Lung (tissue), 12 donors: ENCODE data around the gene PPP1R1B. TPM values are rescaled to one million over a fixed set of nuclear protein-coding genes. Genes with fewer than 3 reads are reported as not detected.
A peak's percentile ranks its signal among the peaks of the same experiment; 100 is the strongest.

ENCODE experiments used
- ATAC-seq: fragments of 200-7000 bp; cut with Tn5 transposase; one replicate; pipeline ENCODE4 v1.9.1; 2020; ENCODE audit warnings: moderate number of reproducible peaks; ENCODE audit not compliant: insufficient read depth, low FRiP score
- DNase-seq, 3 donors: peaks; one replicate each; pipeline ENCODE4 v3.0.0-alpha.2; 2013 to 2017
- H3K27ac ChIP-seq, 2 donors: one replicate each; pipeline ENCODE4 v1.5.1; 2013; ENCODE audit warnings: mild to moderate bottlenecking in 2 of 2, moderate library complexity in 2 of 2, control low read depth in 1 of 2, inconsistent platforms in 1 of 2, low read depth in 1 of 2, low read length in 1 of 2
- H3K27me3 ChIP-seq, 3 donors: one replicate each; pipeline ENCODE4 v1.5.1; 2013; ENCODE audit warnings: low read length in 2 of 3; ENCODE audit not compliant: control insufficient read depth in 3 of 3, insufficient read depth in 3 of 3
- H3K36me3 ChIP-seq, 4 donors: one replicate each; pipeline ENCODE4 v1.5.1; 2013; ENCODE audit warnings: low read length in 4 of 4, mild to moderate bottlenecking in 1 of 4, moderate library complexity in 1 of 4; ENCODE audit not compliant: control insufficient read depth in 4 of 4, insufficient read depth in 4 of 4
- H3K4me1 ChIP-seq, 5 donors: one replicate each; pipeline ENCODE4 v1.5.1; 2013; ENCODE audit warnings: low read length in 5 of 5, mild to moderate bottlenecking in 2 of 5, moderate library complexity in 1 of 5; ENCODE audit not compliant: control insufficient read depth in 5 of 5, insufficient read depth in 5 of 5
- H3K4me3 ChIP-seq: one replicate; pipeline ENCODE4 v1.5.1; 2013; ENCODE audit warnings: mild to moderate bottlenecking, control low read depth, moderate library complexity
- H3K9ac ChIP-seq, 2 donors: one replicate each; pipeline ENCODE4 v1.5.1; 2013; ENCODE audit warnings: low read length in 2 of 2, control low read depth in 1 of 2; ENCODE audit not compliant: insufficient read depth in 1 of 2
- H3K9me3 ChIP-seq, 4 donors: one replicate each; pipeline ENCODE4 v1.5.1; 2013; ENCODE audit warnings: low read length in 3 of 4, mild to moderate bottlenecking in 1 of 4, moderate library complexity in 1 of 4; ENCODE audit not compliant: control insufficient read depth in 4 of 4, insufficient read depth in 3 of 4
- CTCF ChIP-seq: IDR thresholded peaks from 2 replicates; pipeline ENCODE4 v1.5.1; 2012; ENCODE audit warnings: mild to moderate bottlenecking; ENCODE audit errors: control extremely low read depth, extremely low read depth
- WGBS, 2 donors: extraction: QIAGEN DNeasy Blood & Tissue Kit; methylation state at CpG; one replicate each; pipeline ENCODE4 v1.1.7; 2013; 5-methylcytosine and 5-hydroxymethylcytosine counted together
- polyA plus RNA-seq, 2 donors: library from polyadenylated mRNA; stranded (reverse); fragments of 200-250 nt; gene quantifications; one replicate each; pipeline ENCODE4 v1.2.1, GENCODE V29; 2013
- total RNA-seq, 2 donors: library from RNA; depleted of rRNA in 1 of 2; stranded (reverse); fragments of >200 nt in 1 of 2; gene quantifications; one replicate each; pipeline ENCODE4 v1.2.1, GENCODE V29; 2014 to 2021
- donor health status: control.
- donor health status: control.
- donor health status: Bipolar disorder and iron deficiency.
- donor health status: healthy.
- donor health status: DM: yes; HTN: yes; CAD: no.

PPP1R1B gene
- total and polyA plus RNA-seq, 4 donors, result 21.3 to 36.4 (median 24.8) TPM

GRCh38 chr17:39663340-39663687 is 36.6 kb downstream of the PPP1R1B start:
- Histone ChIP-seq H3K9me3 (no peaks in the 10 kb centered on the region), H3K9ac (no peak overlapping the region), H3K4me3 (no peak overlapping the region), H3K27ac (peak overlapping the region; percentile 65 to 91), H3K4me1 (peaks cover 0 to 58% (median 8%) of the 10 kb centered on the region in 5 donors), H3K36me3 (peaks cover 0 to 41% (median 7%) of the 10 kb centered on the region in 4 donors), H3K27me3 (peaks cover 0 to 4% (median 0%) of the 10 kb centered on the region in 3 donors)
- TF ChIP-seq CTCF, result no peak
- no peak for DNase-seq
- ATAC-seq, result no peak
- WGBS, 2 donors, result 55 to 59% methylated on average over 4 of the region's 4 CpGs

GRCh38 chr17:39663688-39664580 is 37.2 kb downstream of the PPP1R1B start:
- Histone ChIP-seq H3K27me3 (peaks cover 0 to 10% (median 4%) of the 10 kb centered on the region in 3 donors), H3K9ac (no peak overlapping the region), H3K36me3 (peaks cover 0 to 35% (median 5%) of the 10 kb centered on the region in 4 donors), H3K4me3 (no peak overlapping the region), H3K9me3 (no peaks in the 10 kb centered on the region), H3K4me1 (peaks cover 0 to 54% (median 8%) of the 10 kb centered on the region in 5 donors), H3K27ac (peak overlapping the region; percentile 0 to 91)
- no peak for ATAC-seq
- no peak for TF ChIP-seq CTCF
- WGBS, 2 donors, result 57 to 73% methylated on average over 17 of the region's 17 CpGs
- DNase-seq, result no peak

- no peak within 1 kb of the TSS for H3K9ac ChIP-seq
- H3K4me1 ChIP-seq, result peaks cover 0 to 54% (median 5%) of the 10 kb centered on the region in 5 donors
- H3K27me3 ChIP-seq, result peaks cover 0 to 10% (median 4%) of the 10 kb centered on the region in 3 donors
- no peak for TF ChIP-seq CTCF
- ATAC-seq (no peak), DNase-seq (peak in 1 of 3 donors; percentile 34)
- no peaks in the 10 kb centered on the region for H3K9me3 ChIP-seq
- peaks cover 0 to 29% (median 5%) of the 10 kb centered on the region in 4 donors for H3K36me3 ChIP-seq
- H3K27ac ChIP-seq, result peak within 1 kb of the TSS; percentile 15 to 91
- no peak within 1 kb of the TSS for H3K4me3 ChIP-seq
- 65% methylated on average over 15 of the region's 15 CpGs for WGBS, 2 donors
Measured at GRCh38 chr17:39664581-39665561, 38.1 kb downstream of the PPP1R1B start, which contains the start of gene TCAP. Gene TCAP (plus strand): TSS chr17:39665349. CDS start chr17:39665360, 11 bp downstream.
